GM21390 (cell line): ENCODE results near the gene CYBRD1.
"Not testable (repeated sequence)": the region's sequence is repeated elsewhere in the genome, so short reads cannot be mapped to it uniquely, and the experiment has no call there.

Experiments
- ATAC-seq: cut with Tn5 transposase; IDR thresholded peaks from one replicate; pipeline ENCODE4 v1.9.1; 2021; ENCODE audit not compliant: unreplicated experiment

Gene CYBRD1

GRCh38 chr2:171515672-171516298 is 6.5 kb upstream of the CYBRD1 start:
- no peak for ATAC-seq

GRCh38 chr2:171516793-171517192 is 5.5 kb upstream of the CYBRD1 start:
- ATAC-seq, result no peak

GRCh38 chr2:171520471-171520870 is 1.8 kb upstream of the CYBRD1 start:
- no peak for ATAC-seq

- ATAC-seq, result no peak
Measured at GRCh38 chr2:171521361-171522051, 768 bp upstream of the CYBRD1 start.

GRCh38 chr2:171522788-171523087 is 464 bp downstream of the CYBRD1 start:
- ATAC-seq, result peak; percentile 29

- peak; percentile 36 for ATAC-seq
Measured at GRCh38 chr2:171523088-171524017, 1.1 kb downstream of the CYBRD1 start.

GRCh38 chr2:171524018-171524401 is 1.7 kb downstream of the CYBRD1 start:
- ATAC-seq, result no peak

GRCh38 chr2:171529914-171530313 is 7.6 kb downstream of the CYBRD1 start:
- ATAC-seq, result no peak

- no peak for ATAC-seq
Measured at GRCh38 chr2:171530378-171530777, 8.1 kb downstream of the CYBRD1 start.

- not testable (repeated sequence) for ATAC-seq
Measured at GRCh38 chr2:171530859-171531258, 8.6 kb downstream of the CYBRD1 start.

- no peak for ATAC-seq
Measured at GRCh38 chr2:171531291-171531690, 9.0 kb downstream of the CYBRD1 start.

GRCh38 chr2:171531836-171532450 is 9.7 kb downstream of the CYBRD1 start:
- no peak for ATAC-seq

- ATAC-seq, result no peak
Measured at GRCh38 chr2:171533331-171533730, 11.1 kb downstream of the CYBRD1 start.

- not testable (repeated sequence) for ATAC-seq
Measured at GRCh38 chr2:171535528-171535927, 13.3 kb downstream of the CYBRD1 start.

- no peak for ATAC-seq
Measured at GRCh38 chr2:171540437-171540836, 18.2 kb downstream of the CYBRD1 start.

- ATAC-seq, result no peak
Measured at GRCh38 chr2:171541202-171541887, 19.1 kb downstream of the CYBRD1 start.

- no peak for ATAC-seq
Measured at GRCh38 chr2:171545086-171545485, 22.8 kb downstream of the CYBRD1 start.

- no peak for ATAC-seq
Measured at GRCh38 chr2:171547256-171547655, 25.0 kb downstream of the CYBRD1 start.

GRCh38 chr2:171547720-171548119 is 25.4 kb downstream of the CYBRD1 start:
- ATAC-seq, result no peak

GRCh38 chr2:171550613-171551012 is 28.3 kb downstream of the CYBRD1 start:
- no peak for ATAC-seq

GRCh38 chr2:171551836-171552235 is 29.6 kb downstream of the CYBRD1 start:
- ATAC-seq, result no peak
